NCI-H524 treated with DMSO at 0.1 percent for 48 hours (cell line): Measurements from ENCODE around the gene DDX20.

Experiments
- DNase-seq: peaks from one replicate; lab custom pipeline; 2025; lab: John Stamatoyannopoulos, UW

Gene DDX20, protein sequence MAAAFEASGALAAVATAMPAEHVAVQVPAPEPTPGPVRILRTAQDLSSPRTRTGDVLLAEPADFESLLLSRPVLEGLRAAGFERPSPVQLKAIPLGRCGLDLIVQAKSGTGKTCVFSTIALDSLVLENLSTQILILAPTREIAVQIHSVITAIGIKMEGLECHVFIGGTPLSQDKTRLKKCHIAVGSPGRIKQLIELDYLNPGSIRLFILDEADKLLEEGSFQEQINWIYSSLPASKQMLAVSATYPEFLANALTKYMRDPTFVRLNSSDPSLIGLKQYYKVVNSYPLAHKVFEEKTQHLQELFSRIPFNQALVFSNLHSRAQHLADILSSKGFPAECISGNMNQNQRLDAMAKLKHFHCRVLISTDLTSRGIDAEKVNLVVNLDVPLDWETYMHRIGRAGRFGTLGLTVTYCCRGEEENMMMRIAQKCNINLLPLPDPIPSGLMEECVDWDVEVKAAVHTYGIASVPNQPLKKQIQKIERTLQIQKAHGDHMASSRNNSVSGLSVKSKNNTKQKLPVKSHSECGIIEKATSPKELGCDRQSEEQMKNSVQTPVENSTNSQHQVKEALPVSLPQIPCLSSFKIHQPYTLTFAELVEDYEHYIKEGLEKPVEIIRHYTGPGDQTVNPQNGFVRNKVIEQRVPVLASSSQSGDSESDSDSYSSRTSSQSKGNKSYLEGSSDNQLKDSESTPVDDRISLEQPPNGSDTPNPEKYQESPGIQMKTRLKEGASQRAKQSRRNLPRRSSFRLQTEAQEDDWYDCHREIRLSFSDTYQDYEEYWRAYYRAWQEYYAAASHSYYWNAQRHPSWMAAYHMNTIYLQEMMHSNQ

DNA sequence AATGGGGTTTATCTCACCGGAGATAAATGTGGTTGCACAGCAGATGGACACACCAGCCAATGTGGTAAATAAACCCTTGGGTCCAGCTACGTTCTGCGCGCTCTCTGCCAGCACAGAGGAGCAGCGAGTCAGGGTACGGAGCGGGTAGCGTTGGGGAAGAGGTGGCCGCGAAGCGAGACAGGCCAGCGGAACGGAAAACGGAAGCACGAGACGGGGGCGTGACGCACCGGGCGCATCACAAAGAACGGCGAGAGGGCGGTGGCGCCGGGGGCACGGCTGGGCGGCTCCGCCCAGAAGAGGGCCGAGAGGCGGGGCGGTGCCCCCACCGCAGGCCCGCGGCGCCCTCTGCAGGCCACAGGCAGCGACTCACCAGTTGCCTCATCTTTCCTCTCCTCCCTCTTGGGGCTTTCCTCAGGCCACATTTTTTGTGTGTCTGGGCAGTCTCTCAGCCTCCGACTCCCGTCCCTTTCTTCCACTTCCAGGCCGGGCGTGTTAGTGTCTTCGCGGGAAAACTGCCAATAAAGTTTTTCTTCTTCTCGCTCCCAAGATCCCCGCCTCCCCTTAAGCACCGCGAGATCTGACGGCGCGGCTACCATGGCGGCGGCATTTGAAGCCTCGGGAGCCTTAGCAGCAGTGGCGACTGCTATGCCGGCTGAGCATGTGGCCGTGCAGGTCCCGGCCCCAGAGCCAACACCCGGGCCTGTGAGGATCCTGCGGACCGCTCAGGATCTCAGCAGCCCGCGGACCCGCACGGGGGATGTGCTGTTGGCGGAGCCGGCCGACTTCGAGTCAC is at the start of gene DDX20:
Gene DDX20, plus strand, starts transcription at position 571 of the 793 bp plus-strand sequence. Its CDS starts 24 bp downstream, at position 595.
- DNase-seq, result peak; percentile 77

DNA sequence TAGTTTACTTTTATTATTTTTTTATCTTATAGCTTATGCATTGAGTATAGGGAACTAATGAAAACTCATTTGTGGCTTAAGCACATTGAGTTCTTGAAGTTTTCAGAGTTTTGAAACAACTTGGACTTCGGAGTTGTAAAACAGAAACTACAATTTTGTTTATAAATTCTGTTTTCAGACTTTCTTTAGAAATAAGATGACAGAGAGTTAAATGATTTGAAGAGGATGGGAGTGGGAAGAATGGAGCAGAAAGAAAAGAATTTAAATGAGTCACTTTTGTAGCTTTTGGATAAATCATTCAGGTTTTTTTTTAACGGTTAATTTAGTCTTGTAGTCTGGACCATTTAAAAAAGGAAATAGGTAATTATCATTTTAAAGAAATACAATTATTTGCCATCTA is 48.8 kb upstream of the DDX20 start:
- no peak for DNase-seq

GRCh38 chr1:111707906-111708305 is 47.8 kb upstream of the DDX20 start:
- no peak for DNase-seq

GRCh38 chr1:111709986-111710385 is 45.7 kb upstream of the DDX20 start:
- no peak for DNase-seq

DNA sequence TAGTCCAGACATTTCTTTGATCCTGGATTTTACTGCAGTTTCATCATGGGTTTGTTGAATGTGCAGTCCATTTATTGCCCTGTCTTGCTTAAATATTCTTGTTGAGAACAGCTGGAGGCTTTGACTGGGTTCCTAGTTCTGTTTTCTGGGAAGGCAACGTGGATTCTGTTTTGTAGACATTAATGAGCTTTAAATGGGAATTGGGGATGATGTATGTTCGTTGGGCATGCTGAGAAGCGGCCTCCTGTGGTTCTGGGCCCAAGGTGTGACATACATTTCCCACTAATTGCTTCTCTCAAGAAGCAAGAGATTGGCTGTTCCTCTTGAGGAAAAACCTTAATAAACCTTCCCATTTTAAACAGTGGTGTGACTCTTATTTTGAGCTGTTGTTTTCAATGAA is 39.4 kb upstream of the DDX20 start:
- DNase-seq, result no peak

DNA sequence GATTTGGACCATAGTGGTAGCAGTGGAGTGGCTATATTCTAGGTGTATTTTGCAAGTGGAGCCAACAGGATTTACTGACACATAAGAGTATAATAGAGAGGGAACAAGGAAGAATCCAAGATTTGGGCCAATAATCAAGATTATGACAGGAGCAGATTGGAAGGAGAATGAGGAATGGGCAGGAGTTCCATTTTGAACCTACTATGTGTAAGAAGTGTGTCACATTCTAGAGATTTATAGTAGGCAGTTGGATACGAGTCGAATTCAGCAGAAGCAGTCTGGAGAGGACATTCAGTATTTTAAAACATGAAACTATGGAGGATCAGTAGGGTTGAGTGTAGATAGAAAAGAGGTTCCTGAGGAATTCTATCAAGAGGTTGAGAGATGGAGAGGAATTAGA is 38.3 kb upstream of the DDX20 start:
- DNase-seq, result no peak

- DNase-seq, result peak; percentile 63
Observed at GRCh38 chr1:111719135-111719534, 36.6 kb upstream of the DDX20 start.

DNA sequence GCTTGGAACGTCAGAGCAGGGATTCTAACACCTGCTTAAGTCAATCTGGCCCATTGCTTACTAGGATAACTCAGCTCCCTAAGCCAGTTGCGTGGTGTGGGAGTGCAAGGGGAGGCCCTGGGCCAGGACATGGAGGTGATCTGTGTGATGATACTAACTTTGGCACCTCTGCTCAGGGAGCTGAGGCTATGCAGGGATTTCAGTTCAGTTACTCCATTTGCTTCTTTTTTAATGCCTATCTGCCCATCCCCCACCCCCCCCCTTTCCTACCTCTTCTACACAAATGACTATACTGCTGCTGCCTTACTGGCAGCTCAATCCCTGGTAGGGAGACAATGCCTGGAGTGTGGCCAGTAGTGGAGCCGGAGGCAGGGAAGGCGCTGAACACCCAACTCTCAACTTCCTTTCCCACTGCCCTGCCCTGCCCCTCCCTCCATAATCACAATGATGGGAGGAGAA is 36.0 kb upstream of the DDX20 start:
- DNase-seq, result peak; percentile 27

DNA sequence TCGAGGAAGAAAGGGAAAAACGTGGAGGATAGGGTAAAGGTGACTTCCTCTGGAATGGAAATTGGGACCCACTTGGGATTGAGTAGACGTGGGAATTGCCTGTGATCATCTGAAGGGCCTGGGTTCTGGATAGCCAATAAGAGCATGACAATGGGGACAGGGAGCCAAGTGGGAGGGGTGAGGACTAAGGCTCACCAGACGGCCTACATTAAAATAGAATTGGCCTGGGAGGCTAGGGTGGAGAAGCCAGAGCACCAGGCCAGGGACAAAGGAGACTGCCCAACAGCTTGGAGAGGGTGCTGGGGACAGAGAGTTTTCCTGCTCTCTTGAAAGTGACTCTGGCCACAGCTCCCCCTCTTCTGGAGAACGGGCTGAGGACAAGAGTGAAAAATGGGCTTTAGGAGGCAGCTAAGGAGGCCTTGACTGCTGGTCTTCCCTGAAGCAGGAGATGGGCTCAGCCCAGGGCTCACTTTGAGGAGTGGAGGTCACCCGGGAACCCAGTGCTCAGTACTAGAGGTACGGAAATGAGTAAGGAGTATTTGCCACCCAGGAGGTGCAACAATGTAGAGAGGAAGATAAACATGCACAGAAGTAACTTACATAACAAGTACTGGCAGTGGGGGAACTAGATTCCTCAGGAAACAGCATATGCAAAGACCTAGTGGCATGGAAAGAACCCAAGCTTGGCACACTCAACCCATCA is 35.3 kb upstream of the DDX20 start:
- no peak for DNase-seq

DNA sequence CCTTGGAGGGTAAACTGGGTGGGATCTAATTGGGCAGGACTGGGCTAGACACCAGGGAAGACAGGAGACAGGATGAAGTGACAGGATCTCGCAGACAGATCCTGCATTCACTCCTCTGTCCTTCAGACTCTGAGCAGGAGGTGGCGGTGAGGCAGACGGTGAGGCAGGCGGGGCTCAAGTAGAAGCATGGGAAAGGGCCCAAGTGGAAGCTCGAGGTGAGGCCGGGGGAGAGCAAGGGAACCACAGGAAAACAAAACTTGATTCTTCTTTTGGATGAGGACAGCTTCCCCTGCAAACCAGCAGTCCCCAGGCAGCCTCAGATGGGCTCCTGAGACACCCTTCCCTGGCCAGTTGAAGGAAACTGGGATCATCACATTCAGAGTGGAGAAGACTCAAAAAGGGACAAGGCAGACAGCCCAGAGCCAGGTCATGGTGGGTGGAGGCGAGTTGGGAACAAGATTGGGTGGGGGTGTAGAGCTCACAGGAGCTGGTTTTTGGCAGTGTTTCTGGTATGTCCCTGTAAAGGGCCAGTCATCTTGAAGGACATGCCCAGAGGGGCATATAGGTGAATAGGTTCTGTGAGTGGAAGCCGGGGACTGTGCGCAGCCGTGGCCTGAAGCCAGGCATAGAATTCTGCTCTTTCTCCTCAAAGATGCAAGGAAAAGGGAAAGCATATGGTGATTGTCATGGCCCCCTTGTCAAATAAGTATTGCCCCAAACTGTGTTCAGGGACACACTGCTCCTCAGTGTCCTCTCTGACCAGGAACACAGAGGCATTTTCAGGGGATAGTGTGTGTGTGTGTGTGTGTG is 34.5 kb upstream of the DDX20 start:
- no peak for DNase-seq

DNA sequence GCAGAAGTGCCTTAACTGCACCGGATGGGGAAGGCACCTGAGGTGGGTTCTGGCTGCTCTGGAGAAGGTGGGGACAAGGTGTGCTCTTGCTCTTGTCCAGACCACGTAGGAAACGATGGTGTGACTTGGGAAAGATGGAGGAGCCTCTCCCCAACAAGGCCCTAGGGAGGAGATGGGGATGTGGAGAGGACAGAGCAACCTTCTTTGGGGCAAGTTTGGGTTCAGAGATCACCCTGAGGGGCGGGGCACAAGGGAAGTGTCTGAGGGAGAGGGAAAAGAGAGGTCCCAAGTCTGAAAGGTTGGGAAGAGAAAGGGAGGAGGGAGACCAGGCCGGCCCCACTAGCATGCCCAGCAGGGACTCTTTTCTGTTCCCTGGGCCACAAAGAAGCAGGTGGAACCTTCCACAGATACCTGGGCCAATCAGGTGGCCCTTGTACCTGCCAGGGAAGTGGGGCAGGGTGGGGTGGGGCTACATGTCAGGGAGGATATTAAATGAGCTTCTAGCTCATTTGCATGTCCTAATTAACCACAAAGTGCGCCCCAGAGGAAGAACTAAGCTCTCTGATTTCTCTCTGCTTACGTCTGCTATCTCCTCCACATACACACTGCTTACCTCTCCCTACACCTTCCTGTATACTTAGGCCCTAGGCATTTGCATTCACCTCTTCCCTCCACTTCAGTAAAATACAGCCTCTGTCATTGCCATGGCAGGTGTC is 32.5 kb upstream of the DDX20 start:
- no peak for DNase-seq

DNA sequence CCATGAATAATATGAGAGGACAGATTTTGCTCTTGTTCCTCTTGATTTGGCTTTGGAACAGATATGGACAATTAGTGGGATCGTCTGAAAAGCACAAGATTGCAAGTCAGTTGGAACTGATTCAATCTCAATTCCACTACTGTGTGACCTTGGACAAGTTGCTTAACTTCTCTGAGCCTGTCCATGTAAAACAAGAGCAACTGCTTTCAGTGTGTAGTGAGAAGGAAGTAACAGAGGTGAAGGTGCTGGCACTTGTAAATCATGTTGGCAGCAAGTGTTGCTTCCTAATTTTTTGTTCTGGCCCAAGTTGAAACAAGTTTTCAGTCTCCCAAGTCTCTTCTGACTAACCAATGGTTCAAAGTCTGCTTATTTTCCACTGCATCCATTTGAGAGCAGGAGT is 31.8 kb upstream of the DDX20 start:
- DNase-seq, result no peak

DNA sequence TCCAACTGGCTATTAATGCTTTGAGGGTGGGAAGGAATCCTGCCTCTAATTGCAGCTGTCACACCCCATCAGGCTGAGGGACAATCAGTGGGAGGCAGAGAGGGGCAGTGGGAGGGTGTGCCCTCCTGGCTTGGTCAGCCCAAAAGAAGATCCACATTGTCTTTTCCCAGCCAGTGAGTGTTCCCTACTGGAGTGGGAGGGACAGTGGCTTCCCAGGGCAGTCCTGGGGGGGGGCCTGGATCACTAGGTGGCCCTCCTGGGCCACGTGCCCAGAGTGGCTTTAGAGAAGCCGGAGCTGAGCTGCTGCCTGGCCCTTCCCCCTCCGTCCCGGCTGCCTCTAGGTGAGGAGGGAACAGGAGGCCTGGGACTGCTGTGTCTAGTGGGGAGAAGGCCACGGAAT is 30.5 kb upstream of the DDX20 start:
- no peak for DNase-seq

DNA sequence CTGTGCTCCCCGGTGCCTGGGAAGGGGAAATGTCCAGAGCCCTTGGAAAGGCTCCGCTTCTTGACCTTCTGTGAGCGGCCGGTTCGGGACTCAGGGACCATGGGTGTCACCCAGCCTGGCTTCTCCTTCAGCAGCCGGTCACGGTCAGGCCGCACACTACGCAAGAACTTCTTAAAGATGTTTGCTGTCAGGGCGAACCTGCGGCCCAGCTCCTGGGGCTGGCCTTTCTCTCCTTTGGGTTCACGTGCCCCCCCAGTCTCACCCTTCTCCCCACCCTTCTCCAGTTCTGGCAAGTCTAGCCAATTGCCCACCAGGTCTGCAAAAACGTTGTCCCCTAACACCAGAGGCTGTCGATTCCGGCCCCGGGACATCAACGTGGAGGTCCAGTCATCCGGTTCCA is 28.6 kb upstream of the DDX20 start:
- no peak for DNase-seq

DNA sequence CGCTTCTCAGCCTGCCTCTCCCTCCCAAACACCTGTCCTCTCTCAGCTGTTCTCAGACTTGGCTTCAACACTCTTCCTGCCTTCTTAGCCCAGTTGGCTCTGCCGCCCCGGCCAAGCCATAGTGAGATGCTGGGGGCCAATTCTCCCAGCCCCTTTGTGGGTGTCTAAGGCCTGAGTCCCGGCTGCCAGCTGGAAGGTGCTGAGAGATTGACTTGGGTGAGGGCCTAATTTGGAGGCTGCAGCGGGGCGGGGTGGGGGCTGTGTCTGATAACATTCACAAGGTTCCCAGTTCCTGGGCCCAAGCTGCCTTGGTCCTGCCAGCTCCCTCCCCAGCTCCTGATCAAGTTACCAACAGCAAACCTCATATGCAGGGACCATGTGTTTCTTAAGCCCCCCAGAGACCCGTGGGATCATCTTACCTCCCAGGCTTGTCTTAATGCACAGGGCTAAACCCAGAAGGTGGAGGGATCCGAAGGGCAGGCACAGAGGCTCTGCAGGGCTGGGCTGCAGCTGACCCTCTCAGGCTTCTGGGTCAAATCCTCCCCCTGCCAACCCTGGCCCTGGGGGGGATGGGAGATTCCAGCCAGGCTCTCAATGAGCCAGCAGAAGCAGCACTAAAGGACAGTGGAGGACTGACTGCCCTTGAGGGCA is 26.3 kb upstream of the DDX20 start:
- peak; percentile 83 for DNase-seq

DNA sequence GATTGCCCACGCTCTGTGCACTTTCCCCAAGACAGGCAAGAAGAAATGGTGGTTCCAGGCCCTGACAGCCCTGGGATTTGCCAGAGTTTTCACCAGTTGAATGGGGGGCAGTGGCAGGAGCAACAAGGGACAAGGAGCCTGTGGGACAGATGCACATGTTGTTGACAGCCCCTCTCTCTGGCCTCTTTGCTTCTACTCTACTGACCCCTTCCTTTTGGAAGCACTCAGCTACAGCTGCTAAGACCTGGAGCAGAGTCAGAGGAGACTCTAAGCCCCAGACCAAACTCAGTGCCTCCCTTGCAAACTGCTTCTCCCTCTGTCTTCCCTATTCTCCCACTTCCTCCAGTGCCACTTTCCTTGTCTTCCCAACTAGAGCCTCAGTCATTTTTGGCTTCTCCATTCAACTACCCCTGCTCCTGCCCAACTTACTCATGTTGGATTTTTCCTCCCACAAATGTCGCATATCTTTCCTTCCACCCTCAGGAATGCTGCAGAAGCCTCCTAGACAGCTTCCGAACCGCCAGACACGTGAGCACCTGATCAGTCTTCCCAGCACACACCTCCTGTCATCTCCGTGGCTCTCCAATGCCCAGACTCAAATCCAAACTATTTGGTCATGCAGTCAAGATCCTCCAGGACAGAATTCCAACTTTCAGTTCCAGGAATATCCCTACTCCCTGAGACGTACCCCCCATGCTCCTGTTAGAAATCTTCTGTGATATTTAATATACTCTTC is 25.6 kb upstream of the DDX20 start:
- no peak for DNase-seq

DNA sequence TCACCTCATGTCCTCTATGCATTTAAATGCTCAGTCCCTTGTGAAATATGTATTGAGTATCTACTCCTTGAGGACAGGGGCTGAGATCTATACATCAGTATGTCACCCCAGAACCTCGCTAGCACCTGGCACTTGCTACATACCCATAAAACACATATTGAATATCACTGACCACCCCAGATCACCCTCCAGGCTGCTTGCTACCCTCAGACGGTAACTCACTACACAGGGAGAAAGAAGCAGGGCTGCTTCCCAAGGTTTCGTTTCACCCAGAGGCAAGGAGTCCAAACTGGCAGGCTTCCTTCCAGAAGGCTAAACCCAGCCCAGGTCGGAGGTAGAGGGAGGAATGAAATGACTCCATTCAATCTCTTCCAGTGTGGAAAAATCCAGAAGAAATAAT is 25.0 kb upstream of the DDX20 start:
- no peak for DNase-seq

DNA sequence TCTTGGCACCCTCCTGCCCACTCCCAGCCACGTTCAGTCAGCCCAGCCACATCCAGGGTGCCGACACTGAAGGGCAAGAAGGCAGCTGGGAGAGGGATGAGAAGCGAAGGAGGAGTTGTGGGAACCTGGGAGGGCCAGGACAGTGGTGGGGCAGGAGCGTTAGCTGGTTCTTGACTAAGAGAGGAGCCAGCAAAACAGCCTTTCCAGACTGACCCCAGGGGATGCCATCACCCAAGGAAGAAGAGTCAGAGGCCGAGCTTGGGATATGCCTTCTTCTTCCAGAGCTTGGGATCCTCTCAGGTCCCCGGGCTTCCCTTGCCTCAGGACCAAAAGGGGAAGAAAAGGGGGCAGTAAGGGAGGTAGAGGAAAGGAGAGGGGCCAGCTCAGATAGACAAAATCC is 23.7 kb upstream of the DDX20 start:
- no peak for DNase-seq

DNA sequence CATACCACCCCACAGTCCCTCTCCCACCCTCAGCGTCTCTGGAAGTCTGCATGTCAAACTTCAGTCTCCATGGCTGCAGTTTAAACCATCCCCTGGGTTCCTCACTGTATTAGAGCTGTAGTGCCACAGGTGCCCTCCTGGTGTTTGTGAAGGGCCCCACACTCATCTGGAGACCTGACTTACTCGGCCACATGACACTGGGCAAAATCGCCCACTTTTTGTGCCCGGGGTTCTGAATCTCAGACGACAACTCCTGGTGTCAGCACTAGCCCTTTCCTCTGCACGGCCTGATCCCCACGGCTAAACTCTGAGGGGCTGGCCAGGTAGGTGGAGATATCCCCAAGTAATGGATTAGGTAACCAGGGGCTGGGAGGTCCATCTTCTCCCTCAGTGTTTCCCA is 23.0 kb upstream of the DDX20 start:
- no peak for DNase-seq
